Superior temporal gyrus (tissue), 1 donor: ENCODE results near the gene ACSL5.
"Not testable (repeated sequence)": the region's sequence is repeated elsewhere in the genome, so short reads cannot be mapped to it uniquely, and the experiment has no call there.

Experiments used
- DNase-seq: peaks from one replicate; pipeline ENCODE4 v3.0.0-alpha.2; 2016; ENCODE audit errors: extremely low spot score

ACSL5 gene

GRCh38 chr10:112351146-112351545, 22.8 kb upstream of the ACSL5 start:
- no peak for DNase-seq

- no peak for DNase-seq
Observed at GRCh38 chr10:112352044-112352443, 21.9 kb upstream of the ACSL5 start.

DNA sequence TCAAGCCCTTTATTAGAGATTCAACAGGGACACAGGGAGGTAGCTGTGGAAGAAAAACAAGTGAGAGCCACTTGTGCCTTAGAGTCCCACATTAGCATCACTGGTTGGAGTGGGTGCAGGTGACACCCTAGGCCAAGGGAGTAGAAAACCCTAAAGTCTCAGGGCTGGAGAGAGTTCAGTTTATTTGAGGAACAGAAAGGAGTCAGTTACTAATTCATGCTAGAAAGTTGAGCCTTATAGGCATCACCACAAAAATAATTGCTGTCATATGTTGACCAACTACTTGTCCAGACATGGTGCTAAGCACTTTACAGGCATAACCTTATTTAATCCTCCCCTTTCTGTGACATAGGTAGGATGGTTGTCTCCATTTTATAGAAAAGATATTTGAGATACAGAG, 20.9 kb upstream of the ACSL5 start:
- DNase-seq, result no peak

- DNase-seq, result no peak
Observed at GRCh38 chr10:112356686-112357085, 17.2 kb upstream of the ACSL5 start.

- no peak for DNase-seq
Observed at GRCh38 chr10:112359606-112360307, 14.2 kb upstream of the ACSL5 start.

- DNase-seq, result peak; percentile 22
Observed at GRCh38 chr10:112360308-112361270, 13.3 kb upstream of the ACSL5 start.

DNA sequence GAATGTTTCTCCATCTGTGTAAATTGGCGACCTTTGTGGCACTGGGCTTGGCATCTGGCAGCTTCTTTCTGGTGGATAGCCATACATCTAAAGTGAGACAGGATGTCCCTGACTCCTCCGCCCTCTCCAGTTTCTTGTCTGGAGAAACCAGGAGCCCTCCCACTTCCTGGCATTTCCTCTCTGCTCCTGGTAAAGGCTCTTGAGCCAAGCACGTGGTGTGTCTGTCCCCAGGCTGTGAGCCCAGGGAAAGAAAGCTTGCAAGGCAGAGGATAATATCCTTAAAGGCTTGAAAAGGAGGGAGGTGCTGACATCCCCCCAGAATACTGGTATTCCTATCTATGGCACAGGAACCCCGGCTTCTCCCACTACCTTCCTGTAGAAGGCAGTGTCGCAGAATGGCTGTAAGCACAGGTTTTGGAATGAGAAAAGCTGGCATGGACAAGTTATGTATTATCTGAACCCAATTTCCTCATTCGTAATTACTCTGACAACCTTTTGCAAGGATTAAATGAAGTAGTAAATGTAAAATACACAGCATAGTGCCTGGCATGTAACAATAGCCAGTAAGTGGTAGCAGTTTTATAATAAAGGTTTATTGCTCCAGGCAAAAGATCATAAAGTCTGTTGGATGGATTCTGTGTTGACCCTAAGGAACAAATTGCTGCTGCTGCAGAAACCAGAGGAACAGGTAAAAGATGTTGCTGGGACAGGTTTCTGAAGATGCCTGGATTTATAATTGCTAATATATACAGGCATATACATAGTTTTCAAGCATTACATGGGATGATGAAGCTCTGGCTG, 11.8 kb upstream of the ACSL5 start:
- no peak for DNase-seq

GRCh38 chr10:112362833-112363232, 11.1 kb upstream of the ACSL5 start:
- DNase-seq, result no peak

GRCh38 chr10:112363696-112364688, 9.9 kb upstream of the ACSL5 start:
- no peak for DNase-seq

- DNase-seq, result no peak
Observed at GRCh38 chr10:112365014-112365432, 8.9 kb upstream of the ACSL5 start.

DNA sequence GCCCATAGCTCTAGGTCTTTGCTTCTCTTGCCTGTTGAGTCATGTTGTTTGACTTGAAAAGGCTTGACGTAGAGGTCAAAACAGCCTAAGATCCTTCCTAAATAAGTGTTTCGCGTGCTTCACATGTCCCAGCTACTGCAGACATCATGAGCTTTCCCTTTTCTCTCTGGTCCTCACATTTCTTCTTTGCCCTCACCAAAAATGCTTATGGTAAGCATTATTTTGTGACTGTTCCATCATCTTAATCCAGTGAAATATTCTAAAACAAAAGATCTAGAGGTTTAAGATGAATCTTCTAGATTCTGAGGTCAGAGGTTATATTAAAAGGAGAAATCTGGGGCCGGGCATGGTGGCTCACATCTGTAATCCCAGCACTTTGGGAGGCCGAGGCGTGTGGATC, 8.5 kb upstream of the ACSL5 start:
- no peak for DNase-seq

GRCh38 chr10:112366992-112367391, 6.9 kb upstream of the ACSL5 start:
- DNase-seq, result no peak

GRCh38 chr10:112367516-112367915, 6.4 kb upstream of the ACSL5 start:
- DNase-seq, result no peak

GRCh38 chr10:112369495-112370423, 4.2 kb upstream of the ACSL5 start:
- DNase-seq, result no peak

DNA sequence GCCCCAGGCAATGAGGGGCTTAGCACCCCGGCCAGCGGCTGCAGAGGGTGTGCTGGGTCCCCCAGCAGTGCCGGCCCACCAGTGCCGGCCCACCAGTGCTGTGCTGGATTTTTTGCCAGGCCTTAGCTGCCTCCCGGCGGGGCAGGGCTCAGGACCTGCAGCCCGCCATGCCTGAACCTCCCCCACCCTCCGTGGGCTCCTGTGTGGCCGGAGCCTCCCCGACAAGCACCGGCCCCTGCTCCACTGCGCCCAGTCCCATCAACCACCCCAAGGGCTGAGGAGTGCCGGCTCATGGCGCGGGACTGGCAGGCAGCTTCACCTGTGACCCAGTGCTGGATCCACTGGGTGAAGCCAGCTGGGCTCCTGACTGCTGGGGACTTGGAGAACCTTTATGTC, 3.5 kb upstream of the ACSL5 start:
- DNase-seq, result no peak

- not testable (repeated sequence) for DNase-seq
Observed at GRCh38 chr10:112371326-112371725, 2.6 kb upstream of the ACSL5 start.

DNA sequence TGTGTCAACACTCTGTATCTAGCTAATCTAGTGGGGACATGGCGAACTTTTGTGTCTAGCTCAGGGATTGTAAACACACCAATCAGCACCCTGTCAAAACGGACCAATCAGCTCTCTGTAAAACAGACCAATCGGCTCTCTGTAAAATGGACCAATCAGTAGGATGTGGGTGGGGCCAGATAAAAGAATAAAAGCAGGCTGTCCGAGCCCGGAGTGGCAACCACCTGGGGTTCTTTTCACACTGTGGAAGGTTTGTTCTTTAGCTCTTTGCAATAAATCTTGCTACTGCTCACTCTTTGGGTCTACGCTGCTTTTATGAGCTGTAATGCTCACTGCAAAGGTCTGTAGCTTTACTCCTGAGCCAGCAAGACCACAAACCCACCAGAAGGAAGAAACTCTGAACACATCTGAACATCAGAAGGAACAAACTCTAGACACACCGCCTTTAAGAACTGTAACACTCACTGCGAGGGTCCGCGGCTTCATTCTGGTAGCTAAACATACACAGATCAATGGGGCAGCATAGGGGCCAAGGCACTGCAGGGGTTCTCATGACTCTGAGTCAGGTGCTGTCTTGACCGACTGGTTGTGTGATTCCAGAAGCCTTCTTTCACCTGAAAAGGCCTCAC, 1.6 kb upstream of the ACSL5 start:
- DNase-seq, result not testable (repeated sequence)

DNA sequence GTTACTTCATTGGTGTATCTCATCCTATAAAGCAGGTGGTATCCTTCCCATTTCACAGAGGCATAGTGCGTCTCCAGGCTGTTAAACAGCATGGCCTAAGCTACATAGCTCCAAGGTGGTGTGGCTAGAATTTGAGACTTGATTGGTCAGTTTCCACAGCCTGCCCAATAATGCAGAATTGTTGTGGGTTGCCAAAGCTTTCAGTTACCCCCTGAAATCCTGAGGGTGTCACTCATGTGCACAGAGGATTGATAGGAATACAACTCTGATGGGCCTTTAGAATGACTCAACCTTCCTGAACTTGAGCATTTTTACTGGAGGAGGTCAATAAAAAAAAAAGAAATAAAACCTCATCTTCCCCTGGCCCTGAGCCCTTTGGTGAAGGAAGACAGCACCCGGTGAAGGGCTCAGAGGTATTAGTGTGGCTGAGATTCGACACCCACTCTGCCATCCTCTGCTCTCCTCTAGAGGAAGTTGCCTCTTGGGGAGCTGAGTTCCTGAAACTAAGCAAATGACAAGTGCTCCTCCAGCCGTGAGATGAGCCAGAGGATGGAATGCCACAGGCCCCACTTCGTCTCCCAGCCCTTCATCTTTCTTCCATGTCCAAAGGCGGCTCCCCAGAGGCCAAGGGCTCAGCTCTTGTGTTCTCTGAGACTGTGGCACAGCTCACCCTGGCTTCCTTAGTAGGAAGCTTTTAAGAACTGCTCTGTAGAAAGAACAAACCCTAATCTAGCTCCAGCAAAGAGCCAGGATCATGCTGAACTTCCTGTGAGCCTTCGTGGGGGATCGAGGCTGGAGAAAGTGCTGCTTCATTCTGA, 1.0 kb downstream of the ACSL5 start:
- no peak for DNase-seq
